ENCODE results near the gene EFCAB12.
"Not testable (repeated sequence)": the region's sequence is repeated elsewhere in the genome, so short reads cannot be mapped to it uniquely, and the experiment has no call there.

Gene EFCAB12

GRCh38 chr3:129367821-129368220, 60.6 kb downstream of the EFCAB12 start:
- Mint-ChIP-seq H3K27ac (no peak overlapping the region), H3K9me3 (peaks cover 3% of the 10 kb centered on the region in 2 donors), H3K36me3 (no peaks in the 10 kb centered on the region), H3K27me3 (no peaks in the 10 kb centered on the region), H3K4me3 (no peak overlapping the region), H3K4me1 (no peaks in the 10 kb centered on the region)
- DNase-seq (no peak), ATAC-seq (replicated peaks) (no peak)

DNA sequence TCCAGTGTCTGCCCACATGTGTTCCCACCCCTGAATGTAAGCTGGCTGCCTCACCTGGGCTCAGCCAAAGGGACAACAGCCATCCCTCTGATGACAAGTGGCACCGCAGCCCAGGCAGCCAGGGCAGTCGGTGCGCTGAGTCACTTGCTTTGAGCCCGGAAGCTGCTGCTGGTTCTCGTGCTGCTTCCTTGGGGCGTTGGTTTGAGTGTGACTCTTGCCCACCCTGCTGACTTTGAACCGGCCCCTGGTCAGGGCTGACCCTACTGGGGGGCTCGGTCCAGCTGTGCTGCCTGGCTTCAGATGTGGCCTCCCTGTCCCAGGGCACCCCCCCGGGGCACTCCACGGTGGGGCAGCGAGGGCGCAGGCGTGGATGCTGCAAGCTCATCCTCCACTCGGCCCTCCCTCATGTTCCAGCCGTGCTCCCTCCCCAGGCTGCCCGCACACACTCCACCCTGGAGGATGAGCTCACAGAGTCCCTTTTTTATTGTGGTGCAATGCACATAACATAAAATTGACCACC, 62.1 kb downstream of the EFCAB12 start:
- Mint-ChIP-seq H3K36me3 (no peaks in the 10 kb centered on the region), H3K4me3 (no peak overlapping the region), H3K9me3 (peaks cover 3% of the 10 kb centered on the region in 2 donors), H3K4me1 (no peaks in the 10 kb centered on the region), H3K27ac (no peak overlapping the region), H3K27me3 (no peaks in the 10 kb centered on the region)
- DNase-seq (no peak), ATAC-seq (replicated peaks) (no peak)

DNA sequence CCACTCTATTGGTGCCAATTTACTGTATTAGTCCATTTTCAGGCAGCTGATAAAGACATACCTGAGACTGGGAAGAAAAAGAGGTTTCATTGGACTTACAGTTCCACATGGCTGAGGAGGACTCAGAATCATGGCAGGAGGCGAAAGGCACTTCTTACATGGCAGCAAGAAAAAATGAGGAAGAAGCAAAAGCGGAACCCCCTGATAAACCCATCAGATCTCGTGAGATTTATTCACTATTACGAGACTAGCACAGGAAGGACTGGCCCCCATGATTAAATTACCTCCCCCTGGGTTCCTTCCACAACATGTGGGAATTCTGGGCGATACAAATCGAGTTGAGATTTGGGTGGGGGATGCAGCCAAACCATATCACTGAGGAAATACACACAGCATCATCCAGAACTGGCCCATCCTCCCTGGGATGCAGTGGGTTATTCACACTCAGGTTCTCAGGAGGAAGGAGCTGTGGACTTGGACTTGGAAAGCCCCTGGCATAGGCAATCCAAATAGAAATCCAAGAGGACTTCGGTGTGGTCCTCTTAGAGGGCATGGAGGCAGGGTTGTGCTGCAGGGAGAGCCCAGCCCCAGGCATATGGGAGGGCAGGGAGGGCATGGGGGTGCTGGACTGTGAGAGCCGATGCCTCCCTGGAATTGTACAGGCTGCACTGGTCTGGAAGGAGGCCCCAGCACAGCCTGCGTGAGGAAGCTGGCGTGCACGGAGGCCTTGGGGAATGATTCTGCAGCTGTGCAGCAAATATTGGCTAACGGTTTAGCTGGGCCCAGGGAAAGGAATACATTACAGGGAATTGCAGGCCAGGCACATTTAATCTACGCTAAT, 62.9 kb downstream of the EFCAB12 start:
- Mint-ChIP-seq H3K27ac (no peak overlapping the region), H3K9me3 (peaks cover 3% of the 10 kb centered on the region in 2 donors), H3K36me3 (no peaks in the 10 kb centered on the region), H3K27me3 (no peaks in the 10 kb centered on the region), H3K4me3 (no peak overlapping the region), H3K4me1 (no peaks in the 10 kb centered on the region)
- ATAC-seq (replicated peaks) (no peak), DNase-seq (no peak)

DNA sequence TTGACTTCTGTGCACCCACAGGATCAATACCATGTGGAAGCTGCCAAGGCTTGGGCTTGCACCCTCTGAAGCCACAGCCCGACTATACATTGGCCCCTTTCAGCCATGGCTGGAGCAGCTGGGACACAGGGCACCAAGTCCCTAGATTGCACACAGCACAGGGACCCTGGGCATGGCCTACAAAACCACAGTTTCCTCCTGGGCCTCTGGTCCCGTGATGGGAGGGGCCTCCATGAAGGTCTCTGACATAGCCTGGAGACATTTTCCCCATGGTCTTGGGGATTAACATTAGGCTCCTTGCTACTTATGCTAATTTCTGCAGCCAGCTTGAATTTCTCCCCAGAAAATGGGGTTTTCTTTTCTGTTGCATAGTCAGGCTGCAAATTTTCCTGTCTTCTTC, 63.6 kb downstream of the EFCAB12 start:
- H3K4me1 Mint-ChIP-seq; H3K36me3 Mint-ChIP-seq; H3K27me3 Mint-ChIP-seq; H3K9me3 Mint-ChIP-seq; H3K4me3 Mint-ChIP-seq; DNase-seq; H3K27ac Mint-ChIP-seq; ATAC-seq (replicated peaks): not testable (repeated sequence)

DNA sequence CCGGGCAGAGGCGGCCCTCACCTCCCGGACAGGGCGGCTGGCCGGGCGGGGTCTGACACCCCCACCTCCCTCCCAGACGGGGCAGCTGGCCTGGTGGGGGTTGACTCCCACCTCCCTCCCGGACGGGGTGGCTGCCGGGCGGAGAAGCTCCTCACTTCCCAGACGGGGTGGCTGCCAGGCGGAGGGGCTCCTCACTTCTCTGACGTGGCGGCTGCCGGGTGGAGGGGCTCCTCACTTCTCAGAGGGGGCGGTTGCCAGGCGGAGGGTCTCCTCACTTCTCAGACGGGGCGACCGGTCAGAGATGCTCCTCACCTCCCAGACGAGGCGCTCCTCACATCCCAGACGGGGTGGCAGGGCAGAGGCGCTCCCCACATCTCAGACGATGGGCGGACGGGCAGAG, 65.1 kb downstream of the EFCAB12 start:
- not testable (repeated sequence) for ATAC-seq (replicated peaks); H3K4me3 Mint-ChIP-seq; H3K27ac Mint-ChIP-seq; DNase-seq; H3K27me3 Mint-ChIP-seq; H3K36me3 Mint-ChIP-seq; H3K4me1 Mint-ChIP-seq; H3K9me3 Mint-ChIP-seq

DNA sequence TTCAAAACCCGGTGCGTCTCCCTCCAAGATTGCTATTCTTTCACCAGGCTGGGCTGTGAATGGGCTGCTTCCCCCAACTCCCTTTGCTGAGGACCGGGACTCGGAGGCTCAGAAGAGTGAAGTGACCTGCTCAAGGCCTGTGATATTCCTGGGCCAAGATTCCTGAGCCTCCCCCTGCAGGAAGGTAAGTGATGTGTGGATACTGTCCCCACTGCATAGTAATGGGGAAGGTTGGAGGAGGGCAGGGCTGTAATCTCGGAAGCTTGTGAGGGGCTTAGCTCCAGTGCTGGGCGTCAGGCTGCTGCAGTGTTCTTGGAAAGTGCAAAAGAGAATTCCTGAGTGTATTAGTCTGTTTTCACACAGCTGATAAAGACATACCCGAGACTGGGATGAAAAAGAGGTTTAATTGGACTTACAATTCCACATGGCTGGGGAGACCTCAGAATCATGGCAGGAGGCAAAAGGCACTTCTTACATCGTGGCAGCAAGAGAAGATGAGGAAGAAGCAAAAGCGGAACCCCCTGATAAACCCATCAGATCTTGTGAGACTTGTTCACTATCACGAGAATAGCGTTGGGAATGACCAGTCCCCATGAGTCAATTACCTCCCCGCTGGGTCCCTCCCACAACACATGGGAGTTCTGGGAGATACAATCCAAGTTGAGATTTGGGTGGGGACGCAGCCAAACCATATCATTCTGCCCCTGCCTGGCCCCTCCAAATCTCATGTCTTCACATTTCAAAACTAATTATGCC, 67.6 kb downstream of the EFCAB12 start:
- Mint-ChIP-seq H3K27me3 (no peaks in the 10 kb centered on the region), H3K36me3 (no peaks in the 10 kb centered on the region), H3K9me3 (peaks cover 3% of the 10 kb centered on the region in 2 donors), H3K4me3 (no peak overlapping the region), H3K4me1 (no peaks in the 10 kb centered on the region), H3K27ac (no peak overlapping the region)
- ATAC-seq (replicated peaks) (no peak), DNase-seq (no peak)

GRCh38 chr3:129360171-129360611, 68.2 kb downstream of the EFCAB12 start:
- DNase-seq: no peak
- no peak for ATAC-seq (replicated peaks)
- Mint-ChIP-seq H3K9me3 (peaks cover 2 to 3% of the 10 kb centered on the region in 2 donors), H3K4me3 (no peak overlapping the region), H3K36me3 (no peaks in the 10 kb centered on the region), H3K4me1 (no peaks in the 10 kb centered on the region), H3K27ac (no peak overlapping the region), H3K27me3 (no peaks in the 10 kb centered on the region)

- DNase-seq (no peak), ATAC-seq (replicated peaks) (no peak)
- Mint-ChIP-seq H3K27ac (no peak overlapping the region), H3K4me1 (no peaks in the 10 kb centered on the region), H3K27me3 (no peaks in the 10 kb centered on the region), H3K4me3 (no peak overlapping the region), H3K36me3 (no peaks in the 10 kb centered on the region), H3K9me3 (no peaks in the 10 kb centered on the region)
These were observed 69.6 kb downstream of the EFCAB12 start for GRCh38 chr3:129358772-129359371.

GRCh38 chr3:129358177-129358771, 70.2 kb downstream of the EFCAB12 start:
- Mint-ChIP-seq H3K4me3 (no peak overlapping the region), H3K27me3 (no peaks in the 10 kb centered on the region), H3K4me1 (no peaks in the 10 kb centered on the region), H3K27ac (no peak overlapping the region), H3K9me3 (no peaks in the 10 kb centered on the region), H3K36me3 (no peaks in the 10 kb centered on the region)
- DNase-seq (no peak), ATAC-seq (replicated peaks) (no peak)

DNA sequence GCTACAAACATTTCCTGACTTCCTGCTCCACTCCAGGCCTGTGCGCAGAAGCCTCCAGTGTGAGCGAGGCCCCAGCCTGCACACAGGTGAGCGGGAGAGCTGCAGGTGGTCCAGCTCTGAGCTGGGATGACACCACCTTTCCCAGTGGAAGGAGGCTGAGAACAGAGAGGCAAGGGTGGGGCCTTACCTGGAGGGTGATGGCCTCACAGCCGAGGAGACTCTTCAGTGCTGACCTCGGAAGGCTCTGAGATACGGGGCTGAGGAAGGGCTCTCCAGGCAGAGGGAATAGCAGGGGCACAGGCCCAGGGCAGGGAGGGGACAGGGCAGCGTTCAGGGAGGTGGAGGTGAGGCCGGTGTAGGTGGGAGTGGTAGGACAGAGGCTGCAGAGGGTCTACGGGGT, 70.8 kb downstream of the EFCAB12 start:
- ATAC-seq (replicated peaks): no peak
- no peaks in the 10 kb centered on the region for H3K9me3 Mint-ChIP-seq

GRCh38 chr3:129356756-129357425, 71.5 kb downstream of the EFCAB12 start:
- no peaks in the 10 kb centered on the region for H3K27me3 Mint-ChIP-seq
- H3K27ac Mint-ChIP-seq: no peak overlapping the region
- no peaks in the 10 kb centered on the region for H3K36me3 Mint-ChIP-seq
- DNase-seq (no peak), ATAC-seq (replicated peaks) (no peak)
- no peak overlapping the region for H3K4me3 Mint-ChIP-seq
- H3K4me1 Mint-ChIP-seq: no peaks in the 10 kb centered on the region
- no peaks in the 10 kb centered on the region for H3K9me3 Mint-ChIP-seq

More for the DNA sequence above, 70.8 kb downstream of the EFCAB12 start:
- Mint-ChIP-seq H3K4me1 (no peaks in the 10 kb centered on the region), H3K27me3 (no peaks in the 10 kb centered on the region), H3K27ac (no peak overlapping the region), H3K4me3 (no peak overlapping the region), H3K36me3 (no peaks in the 10 kb centered on the region)
- no peak for DNase-seq

DNA sequence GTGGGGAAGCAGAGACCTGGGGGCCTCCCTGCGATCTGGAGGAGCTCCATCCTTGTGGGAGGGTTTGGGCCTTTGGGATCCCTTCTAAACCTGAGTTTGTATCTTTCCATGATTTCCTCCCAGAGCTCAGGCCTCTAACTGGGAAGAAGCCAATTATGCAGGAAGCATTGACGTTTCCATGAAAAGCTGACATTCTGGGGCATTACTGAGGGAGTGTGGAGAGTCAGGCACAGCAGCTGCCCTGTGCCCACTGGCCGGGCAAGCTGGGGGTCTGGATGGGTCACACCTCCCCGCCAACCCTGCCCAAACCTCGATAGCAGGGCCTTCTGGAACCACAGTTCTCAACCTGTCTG, 74.9 kb downstream of the EFCAB12 start:
- Mint-ChIP-seq H3K36me3 (no peaks in the 10 kb centered on the region), H3K27me3 (peaks cover 4 to 6% of the 10 kb centered on the region in 2 donors), H3K4me3 (no peak overlapping the region), H3K27ac (no peak overlapping the region), H3K4me1 (peaks cover 0 to 1% of the 10 kb centered on the region in 2 donors), H3K9me3 (peaks cover 2% of the 10 kb centered on the region in 2 donors)
- ATAC-seq (replicated peaks): no peak
- DNase-seq: no peak

DNA sequence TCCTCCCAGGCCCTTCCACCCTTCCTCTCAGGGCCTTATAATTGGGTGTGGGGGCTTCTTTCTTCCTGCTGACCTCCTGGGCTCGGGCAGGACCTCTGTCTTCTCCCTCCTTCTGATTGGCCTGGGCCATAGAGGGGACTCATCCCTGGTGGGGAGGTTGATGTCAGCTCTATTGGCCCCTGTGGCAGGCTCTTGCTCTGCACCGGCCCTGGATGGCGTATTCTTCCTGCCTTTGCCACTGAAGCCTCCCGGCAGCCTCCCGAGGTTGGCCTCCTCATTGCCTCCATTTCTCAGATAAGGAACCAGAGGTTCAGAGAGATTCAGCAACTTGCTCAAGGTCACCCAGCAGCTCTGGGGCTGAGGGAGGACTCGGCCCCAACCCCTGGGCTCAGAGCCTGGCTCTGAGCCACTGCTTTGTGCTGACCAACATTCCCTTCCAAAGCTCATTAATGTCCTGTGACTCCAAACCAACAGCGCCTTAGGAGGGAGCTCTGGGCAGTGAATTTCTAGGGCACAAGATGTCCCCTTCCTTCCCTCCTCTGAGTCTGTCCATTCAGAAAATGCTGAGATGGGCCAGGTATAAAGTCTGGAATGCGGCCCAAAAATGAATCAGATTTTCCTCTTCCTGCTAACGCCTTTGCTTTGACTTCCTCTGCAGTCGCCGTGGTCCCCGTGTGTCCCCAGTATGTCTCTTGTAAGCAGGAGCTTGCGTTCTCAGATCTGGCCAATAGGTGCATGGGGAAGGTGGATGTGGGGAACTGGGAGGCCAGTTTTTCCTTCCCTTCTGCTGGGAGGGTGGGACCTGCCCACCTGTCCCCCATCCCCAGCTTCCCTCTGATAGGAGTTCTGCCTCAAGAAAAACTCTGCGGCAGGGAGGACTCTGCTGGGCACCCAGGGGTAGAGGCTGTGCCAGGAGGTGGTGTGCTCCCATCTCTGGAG, 75.5 kb downstream of the EFCAB12 start:
- Mint-ChIP-seq H3K27me3 (peaks cover 4 to 6% of the 10 kb centered on the region in 2 donors), H3K9me3 (peaks cover 3 to 4% of the 10 kb centered on the region in 2 donors), H3K36me3 (no peaks in the 10 kb centered on the region), H3K4me1 (peaks cover 0 to 3% of the 10 kb centered on the region in 2 donors), H3K27ac (no peak overlapping the region), H3K4me3 (no peak overlapping the region)
- ATAC-seq (replicated peaks) (no peak), DNase-seq (no peak)
